Measurements from ENCODE around the gene OSBPL7. TPM values are rescaled to one million over a fixed set of nuclear protein-coding genes. Genes with fewer than 3 reads are reported as not detected.

OSBPL7 gene
- total and polyA plus RNA-seq, 4 donors, result 0.51 to 2.4 (median 1.4) TPM

GRCh38 chr17:47830396-47831002 is 8.9 kb upstream of the OSBPL7 start (continued):
- TF ChIP-seq MAX (IDR thresholded peaks at IDR 0.05) (no peak), YY1 (IDR thresholded peaks at IDR 0.05) (no peak), GABPA (IDR thresholded peaks at IDR 0.05 in 1 of 2, conservative IDR thresholded peaks at IDR 0.05 in 1 of 2) (no peak), HNF4G (IDR thresholded peaks at IDR 0.05) (no peak), SP1 (IDR thresholded peaks at IDR 0.05) (no peak), FOXA2 (IDR thresholded peaks at IDR 0.05) (no peak), HNF4A (conservative IDR thresholded peaks at IDR 0.05) (no peak), RAD21 (IDR thresholded peaks at IDR 0.05) (no peak), FOXA1 (IDR thresholded peaks at IDR 0.05) (no peak), RXRA (IDR thresholded peaks at IDR 0.05) (no peak), ATF3 (IDR thresholded peaks at IDR 0.05) (no peak)

- DNase-seq (ENCODE audit: low spot score), result no peak
- 78% methylated on average over 3 of the region's 3 CpGs for WGBS
- Histone ChIP-seq H3K27ac (ENCODE audit: low read depth in 1 of 2, low read length in 2 of 2) (no peak overlapping the region), H3K4me1 (ENCODE audit: control insufficient read depth in 4 of 4, insufficient read depth in 4 of 4, low read length in 3 of 4) (peaks cover 7 to 27% (median 23%) of the 10 kb centered on the region in 4 donors), H3K9me3 (ENCODE audit: control insufficient read depth in 4 of 4, low read length in 3 of 4) (no peaks in the 10 kb centered on the region), H3K4me3 (ENCODE audit: low read depth in 1 of 3, low read length in 3 of 3) (no peak overlapping the region), H3K27me3 (ENCODE audit: control insufficient read depth in 4 of 4, insufficient read depth in 4 of 4, low read length in 3 of 4) (no peaks in the 10 kb centered on the region), H3K9ac (ENCODE audit: low read depth in 1 of 2, low read length in 2 of 2) (peak overlapping the region in 1 of 2 donors; percentile 32), H3K36me3 (ENCODE audit: control insufficient read depth in 4 of 4, insufficient read depth in 3 of 4, low read depth in 1 of 4, low read length in 3 of 4) (peaks cover 11 to 25% (median 16%) of the 10 kb centered on the region in 4 donors)
- TF ChIP-seq RXRA (IDR thresholded peaks at IDR 0.05) (no peak), REST (IDR thresholded peaks at IDR 0.05) (no peak), MAX (IDR thresholded peaks at IDR 0.05) (no peak), EGR1 (IDR thresholded peaks at IDR 0.05; ENCODE audit: low read depth in 2 of 2) (no peak), TAF1 (conservative IDR thresholded peaks at IDR 0.05) (no peak), ATF3 (IDR thresholded peaks at IDR 0.05) (no peak), GABPA (IDR thresholded peaks at IDR 0.05 in 1 of 2, conservative IDR thresholded peaks at IDR 0.05 in 1 of 2) (no peak), FOXA2 (IDR thresholded peaks at IDR 0.05) (no peak), NR2F2 (IDR thresholded peaks at IDR 0.05) (no peak), HNF4G (IDR thresholded peaks at IDR 0.05) (no peak)
These were observed 8.3 kb upstream of the OSBPL7 start for GRCh38 chr17:47829870-47830269.

GRCh38 chr17:47823519-47823918 is 1.9 kb upstream of the OSBPL7 start:
- Histone ChIP-seq H3K9ac (ENCODE audit: low read depth in 1 of 2, low read length in 2 of 2) (no peak overlapping the region), H3K27me3 (ENCODE audit: control insufficient read depth in 4 of 4, insufficient read depth in 4 of 4, low read length in 3 of 4) (no peaks in the 10 kb centered on the region), H3K36me3 (ENCODE audit: control insufficient read depth in 4 of 4, insufficient read depth in 3 of 4, low read depth in 1 of 4, low read length in 3 of 4) (peaks cover 13 to 37% (median 25%) of the 10 kb centered on the region in 4 donors), H3K9me3 (ENCODE audit: control insufficient read depth in 4 of 4, low read length in 3 of 4) (no peaks in the 10 kb centered on the region), H3K4me1 (ENCODE audit: control insufficient read depth in 4 of 4, insufficient read depth in 4 of 4, low read length in 3 of 4) (peaks cover 0 to 19% (median 5%) of the 10 kb centered on the region in 4 donors), H3K4me3 (ENCODE audit: low read depth in 1 of 3, low read length in 3 of 3) (no peak overlapping the region), H3K27ac (ENCODE audit: low read depth in 1 of 2, low read length in 2 of 2) (no peak overlapping the region)
- no peak for DNase-seq (ENCODE audit: low spot score)
- WGBS, result 94% methylated on average over 4 of the region's 4 CpGs
- TF ChIP-seq RXRA (IDR thresholded peaks at IDR 0.05) (no peak), NR2F2 (IDR thresholded peaks at IDR 0.05) (no peak), HNF4A (conservative IDR thresholded peaks at IDR 0.05) (no peak), FOXA1 (IDR thresholded peaks at IDR 0.05) (no peak), JUND (IDR thresholded peaks at IDR 0.05) (no peak), GABPA (IDR thresholded peaks at IDR 0.05 in 1 of 2, conservative IDR thresholded peaks at IDR 0.05 in 1 of 2) (no peak), ATF3 (IDR thresholded peaks at IDR 0.05) (no peak), TAF1 (conservative IDR thresholded peaks at IDR 0.05) (no peak), CTCF (IDR thresholded peaks at IDR 0.05; ENCODE audit: low read depth, low read length, missing input control) (no peak), EGR1 (IDR thresholded peaks at IDR 0.05; ENCODE audit: low read depth in 2 of 2) (no peak), REST (IDR thresholded peaks at IDR 0.05) (no peak), RAD21 (IDR thresholded peaks at IDR 0.05) (no peak), YY1 (IDR thresholded peaks at IDR 0.05) (no peak), MAX (IDR thresholded peaks at IDR 0.05) (no peak)

All from liver (tissue), 9 donors.